A673 (cell line): Measurements from ENCODE around the gene KRTAP5-2. TPM values are rescaled to one million over a fixed set of nuclear protein-coding genes. Genes with fewer than 3 reads are reported as not detected.
A peak's percentile ranks its signal among the peaks of the same experiment; 100 is the strongest.

ENCODE experiments used
- BruUV-seq: library from RNA; stranded (reverse); fragments of 400-500 nt; replicated peaks from 2 replicates; lab custom pipeline; 2021; lab: Mats Ljungman, UMichigan
- CTCF ChIA-PET: fragments of 300-600 bp; sonication (Branson Sonifier 250); formaldehyde crosslinking; loops from one replicate; lab custom pipeline; 2022; ENCODE audit warnings: antibody characterized with exemption; lab: Charles Lee
- POLR2A ChIA-PET: fragments of 300-600 bp; sonication (Branson Sonifier 250); formaldehyde crosslinking; loops from one replicate; lab custom pipeline; 2022; ENCODE audit warnings: antibody characterized with exemption; ENCODE audit not compliant: low non-redundant PET; lab: Charles Lee
- DNase-seq: peaks from one replicate; pipeline ENCODE4 v3.0.0-alpha.2; 2015; ENCODE audit warnings: low spot score
- H3K27ac ChIP-seq: fragments of 200-600 bp; sonication (generic); 2 replicates; pipeline ENCODE4 v1.5.1; 2016; ENCODE audit warnings: mixed run types, low read depth, mild to moderate bottlenecking, mixed read lengths, antibody characterized with exemption, low read length; ENCODE audit not compliant: poor library complexity, severe bottlenecking
- H3K27me3 ChIP-seq: fragments of 200-600 bp; sonication (generic); replicated peaks from 2 replicates; pipeline ENCODE4 v1.6.1; 2017; ENCODE audit warnings: mixed run types, low read depth, mild to moderate bottlenecking, mixed read lengths, antibody characterized with exemption, low read length; ENCODE audit not compliant: insufficient read depth, poor library complexity
- H3K36me3 ChIP-seq: fragments of 200-600 bp; sonication (generic); 2 replicates; pipeline ENCODE4 v1.6.1; 2016; ENCODE audit warnings: mixed run types, mild to moderate bottlenecking, mixed read lengths, antibody characterized with exemption, low read length; ENCODE audit not compliant: insufficient read depth, poor library complexity, severe bottlenecking
- H3K4me1 ChIP-seq: fragments of 200-600 bp; sonication (generic); 2 replicates; pipeline ENCODE4 v1.6.1; 2017; ENCODE audit warnings: mixed run types, mild to moderate bottlenecking, mixed read lengths, antibody characterized with exemption, low read length; ENCODE audit not compliant: insufficient read depth, poor library complexity, severe bottlenecking
- H3K4me3 ChIP-seq: fragments of 200-600 bp; sonication (generic); 2 replicates; pipeline ENCODE4 v1.5.1; 2016; ENCODE audit warnings: low read depth, mixed run types, mild to moderate bottlenecking, mixed read lengths, low read length; ENCODE audit not compliant: poor library complexity, severe bottlenecking
- H3K9me3 ChIP-seq: fragments of 200-600 bp; sonication (generic); 2 replicates; pipeline ENCODE4 v1.6.1; 2016; ENCODE audit warnings: mixed run types, low read depth, mild to moderate bottlenecking, mixed read lengths, antibody characterized with exemption, low read length; ENCODE audit not compliant: poor library complexity, severe bottlenecking
- CTCF ChIP-seq: fragments of 300-800, 200-600 bp; sonication (generic); conservative IDR thresholded peaks from 2 replicates; pipeline ENCODE4 v1.5.1; 2017; ENCODE audit warnings: low read depth, mild to moderate bottlenecking, antibody characterized with exemption, low read length, moderate library complexity, mixed read lengths
- EZH2 ChIP-seq: fragments of 200-600 bp; sonication (generic); IDR thresholded peaks from 2 replicates; pipeline ENCODE4 v1.6.1; 2017; ENCODE audit warnings: borderline replicate concordance, low read depth, mild to moderate bottlenecking, mixed read lengths, antibody characterized with exemption, low read length; ENCODE audit not compliant: poor library complexity, severe bottlenecking
- intact Hi-C: fragments of 100-400 bp; cut with micrococcal nuclease; formaldehyde crosslinking; loops from one replicate; pipeline ENCODE4 v1.10.0; 2022; ENCODE audit not compliant: unreplicated experiment
- total RNA-seq: library from RNA; stranded (reverse); gene quantifications from 2 replicates; pipeline ENCODE4 v1.2.3, GENCODE V29; 2021

Gene KRTAP5-2
- total RNA-seq, 1 experiment from 2014 or later, result not detected

- peak; percentile 81 for DNase-seq
- Histone ChIP-seq H3K27me3 (peaks cover 25% of the 10 kb centered on the region), H3K4me1 (peaks cover 6% of the 10 kb centered on the region), H3K4me3 (peak within 1 kb of the TSS; percentile 38), H3K27ac (no peak within 1 kb of the TSS), H3K9me3 (no peaks in the 10 kb centered on the region), H3K36me3 (no peaks in the 10 kb centered on the region)
- no TSS peak for BruUV-seq
- TF ChIP-seq CTCF, result no peak
- TF ChIP-seq EZH2, result peak; percentile 61
- ChIA-PET POLR2A (no interaction called here), CTCF (interaction anchor here (1.2 kb wide), 1 partner anchor 26 kb away, joined by 17 read pairs; no protein-coding TSS in a partner anchor)
- intact Hi-C loops, result no loop called here
Measured at GRCh38 chr11:1572197-1573076, 25.7 kb downstream of the KRTAP5-2 start, which contains the start of gene DUSP8. TSS of gene DUSP8 (minus strand) at chr11:1572271. CDS start at chr11:1565826, 6,445 bp downstream.

- POLR2A ChIA-PET, result no interaction called here
- no peaks in the 10 kb centered on the region for H3K9me3 ChIP-seq
- TF ChIP-seq CTCF (no peak), EZH2 (no peak)
- no peak for DNase-seq
- CTCF ChIA-PET, result no interaction called here
- intact Hi-C loops, result no loop called here
- peaks cover 25% of the 10 kb centered on the region for H3K27me3 ChIP-seq
- no peak overlapping the region for H3K27ac ChIP-seq
- peaks cover 6% of the 10 kb centered on the region for H3K4me1 ChIP-seq
- peak overlapping the region; percentile 38 for H3K4me3 ChIP-seq
- H3K36me3 ChIP-seq, result no peaks in the 10 kb centered on the region
- BruUV-seq, result no TSS peak
Measured at GRCh38 chr11:1571760-1572196, 26.3 kb downstream of the KRTAP5-2 start.

GRCh38 chr11:1570896-1571759 lies 27.0 kb downstream of the KRTAP5-2 start:
- ChIA-PET CTCF (no interaction called here), POLR2A (no interaction called here)
- Histone ChIP-seq H3K9me3 (no peaks in the 10 kb centered on the region), H3K36me3 (no peaks in the 10 kb centered on the region), H3K4me3 (peak overlapping the region; percentile 34), H3K27me3 (peaks cover 25% of the 10 kb centered on the region), H3K27ac (no peak overlapping the region), H3K4me1 (peaks cover 6% of the 10 kb centered on the region)
- DNase-seq, result no peak
- intact Hi-C loops, result no loop called here
- no peak for TF ChIP-seq CTCF
- no peak for TF ChIP-seq EZH2
- no TSS peak for BruUV-seq
